PC-3 (cell line): ENCODE measurements around the gene GTF2A2. TPM values are rescaled to one million over a fixed set of nuclear protein-coding genes. Genes with fewer than 3 reads are reported as not detected.
A peak's percentile ranks its signal among the peaks of the same experiment; 100 is the strongest.
"Not testable (repeated sequence)": the region's sequence is repeated elsewhere in the genome, so short reads cannot be mapped to it uniquely, and the experiment has no call there.

Source experiments
- ATAC-seq: fragments of 200-7000 bp; cut with Tn5 transposase; 2 replicates; pipeline ENCODE4 v1.9.1; 2020; ENCODE audit warnings: mild to moderate bottlenecking, moderate library complexity
- BruUV-seq: library from RNA; stranded (reverse); fragments of 400-500 nt; replicated peaks from 2 replicates; lab custom pipeline; 2021; lab: Mats Ljungman, UMichigan
- CTCF ChIA-PET: fragments of 300-600 bp; sonication (Branson Sonifier 250); formaldehyde crosslinking; loops from one replicate; lab custom pipeline; 2022; ENCODE audit warnings: antibody characterized with exemption; lab: Charles Lee
- POLR2A ChIA-PET: fragments of 300-600 bp; sonication (Branson Sonifier 250); formaldehyde crosslinking; loops from one replicate; lab custom pipeline; 2022; ENCODE audit warnings: antibody characterized with exemption; ENCODE audit not compliant: unreplicated experiment; lab: Charles Lee
- DNase-seq: peaks from one replicate; pipeline ENCODE4 v3.0.0-alpha.2; 2015
- H2AFZ ChIP-seq: fragments of 300-600 bp; sonication (generic); 2 replicates; pipeline ENCODE4 v1.6.0; 2016; ENCODE audit warnings: antibody characterized with exemption, low read length
- H3F3A ChIP-seq: fragments of 300-600 bp; sonication (generic); one replicate; pipeline ENCODE4 v1.6.0; 2017; ENCODE audit warnings: antibody characterized with exemption, low read length, control low read depth, mild to moderate bottlenecking; ENCODE audit not compliant: unreplicated experiment
- H3K27ac ChIP-seq: fragments of 300-600 bp; sonication (generic); 2 replicates; pipeline ENCODE4 v1.5.1; 2016; ENCODE audit warnings: mild to moderate bottlenecking, low read length
- H3K27me3 ChIP-seq: fragments of 300-600 bp; sonication (generic); 2 replicates; pipeline ENCODE4 v1.6.1; 2016; ENCODE audit warnings: low read length, mixed read lengths
- H3K36me3 ChIP-seq: fragments of 300-600 bp; sonication (generic); 2 replicates; pipeline ENCODE4 v1.6.1; 2016; ENCODE audit warnings: low read depth, mixed run types, low read length, mixed read lengths
- H3K4me1 ChIP-seq: fragments of 300-600 bp; sonication (generic); 2 replicates; pipeline ENCODE4 v1.5.1; 2016; ENCODE audit warnings: low read length; ENCODE audit not compliant: insufficient read depth
- H3K4me2 ChIP-seq: fragments of 300-600 bp; sonication (generic); 2 replicates; pipeline ENCODE4 v1.6.0; 2016; ENCODE audit warnings: low read length
- H3K4me3 ChIP-seq: fragments of 300-600 bp; sonication (generic); 2 replicates; pipeline ENCODE4 v1.5.1; 2016; ENCODE audit warnings: mild to moderate bottlenecking, low read length, mixed read lengths
- H3K79me2 ChIP-seq: fragments of 300-600 bp; sonication (generic); 2 replicates; pipeline ENCODE4 v1.6.1; 2017; ENCODE audit warnings: low read length, mixed read lengths
- H3K9ac ChIP-seq: fragments of 300-600 bp; sonication (generic); 2 replicates; pipeline ENCODE4 v1.6.0; 2016; ENCODE audit warnings: mild to moderate bottlenecking, low read length
- H3K9me2 ChIP-seq: fragments of 300-600 bp; sonication (generic); replicated peaks from 2 replicates; pipeline ENCODE4 v1.6.1; 2016; ENCODE audit warnings: mixed run types, low read length, mixed read lengths
- H3K9me3 ChIP-seq: fragments of 300-600 bp; sonication (generic); 2 replicates; pipeline ENCODE4 v1.6.1; 2016; ENCODE audit warnings: low read length, mixed read lengths
- H4K20me1 ChIP-seq: fragments of 300-600 bp; sonication (generic); 2 replicates; pipeline ENCODE4 v1.6.1; 2016; ENCODE audit warnings: low read length, mixed read lengths
- CTCF ChIP-seq: fragments of 300-600 bp; sonication (generic); conservative IDR thresholded peaks from 2 replicates; pipeline ENCODE4 v1.5.1; 2017; ENCODE audit warnings: antibody characterized with exemption, low read depth, mild to moderate bottlenecking, low read length
- EZH2 ChIP-seq: fragments of 300-600 bp; sonication (generic); IDR thresholded peaks from one replicate; pipeline ENCODE4 v1.6.1; 2017; ENCODE audit warnings: antibody characterized with exemption, mild to moderate bottlenecking, low read length; ENCODE audit not compliant: unreplicated experiment
- intact Hi-C: fragments of 100-400 bp; cut with micrococcal nuclease; formaldehyde crosslinking; loops from 2 replicates; pipeline ENCODE4 v1.9.0; 2023
- total RNA-seq: library from RNA; depleted of rRNA; stranded (reverse); fragments of >200 nt; gene quantifications from 2 replicates; pipeline ENCODE4 v1.2.3, GENCODE V29; 2014

Gene GTF2A2
- total RNA-seq, 1 experiment from 2014 or later = 83.9 TPM

- intact Hi-C loops = loop anchor here (1.0 kb wide), 1 partner anchor 110 kb away; no protein-coding TSS in a partner anchor
- H3K36me3 ChIP-seq = peaks cover 9% of the 10 kb centered on the region; the same call in 1 of the 2 replicates
Observed at GRCh38 chr15:59642351-59642750, 15.0 kb downstream of the GTF2A2 start.

GRCh38 chr15:59637507-59637906 lies 19.8 kb downstream of the GTF2A2 start:
- intact Hi-C loops = not testable (repeated sequence)
- POLR2A ChIA-PET = interaction anchor here (0.5 kb wide), 1 partner anchor 43 kb away, joined by 3 read pairs; no protein-coding TSS in a partner anchor

More at GRCh38 chr15:59642351-59642750, 15.0 kb downstream of the GTF2A2 start:
- no peak overlapping the region for H2AFZ ChIP-seq
- H3K9me2 ChIP-seq = no peaks in the 10 kb centered on the region
- no peak overlapping the region for H3K27ac ChIP-seq
- no peak overlapping the region for H3K9ac ChIP-seq
- H3F3A ChIP-seq = no peaks in the 10 kb centered on the region
- H3K27me3 ChIP-seq = no peaks in the 10 kb centered on the region
- no peak overlapping the region for H3K4me3 ChIP-seq
- no peak overlapping the region for H3K4me2 ChIP-seq
- POLR2A ChIA-PET = no interaction called here
- no peaks in the 10 kb centered on the region for H3K9me3 ChIP-seq
- no peaks in the 10 kb centered on the region for H3K79me2 ChIP-seq
- no peak for ATAC-seq
- TF ChIP-seq CTCF (peak; percentile 47; the same call in 1 of the 2 replicates), EZH2 (no peak)
- no peaks in the 10 kb centered on the region for H3K4me1 ChIP-seq
- DNase-seq = no peak
- no TSS peak for BruUV-seq
- no peaks in the 10 kb centered on the region for H4K20me1 ChIP-seq
- CTCF ChIA-PET = interaction anchor here (0.6 kb wide), 1 partner anchor 31 kb away, joined by 3 read pairs; the partner anchor contains the start of gene GCNT3

More at GRCh38 chr15:59637507-59637906, 19.8 kb downstream of the GTF2A2 start:
- H2AFZ ChIP-seq, H3F3A ChIP-seq, H3K27me3 ChIP-seq, H3K9me2 ChIP-seq, H3K79me2 ChIP-seq, H3K4me2 ChIP-seq, H3K36me3 ChIP-seq, H3K27ac ChIP-seq, H3K4me3 ChIP-seq, H4K20me1 ChIP-seq, H3K9ac ChIP-seq, BruUV-seq, DNase-seq, ATAC-seq, H3K9me3 ChIP-seq, H3K4me1 ChIP-seq: not testable (repeated sequence)
- TF ChIP-seq CTCF = peak; percentile 29; the same call in 1 of the 2 replicates
- CTCF ChIA-PET = interaction anchor here (0.7 to 1.0 kb wide), 2 partner anchors 105 to 108 kb away, joined by 3 to 4 read pairs; no protein-coding TSS in a partner anchor
